ENCODE data around the gene PEPD. TPM values are rescaled to one million over a fixed set of nuclear protein-coding genes. Genes with fewer than 3 reads are reported as not detected.

PEPD gene
- total RNA-seq, 1 donor: 87.9 TPM

DNA sequence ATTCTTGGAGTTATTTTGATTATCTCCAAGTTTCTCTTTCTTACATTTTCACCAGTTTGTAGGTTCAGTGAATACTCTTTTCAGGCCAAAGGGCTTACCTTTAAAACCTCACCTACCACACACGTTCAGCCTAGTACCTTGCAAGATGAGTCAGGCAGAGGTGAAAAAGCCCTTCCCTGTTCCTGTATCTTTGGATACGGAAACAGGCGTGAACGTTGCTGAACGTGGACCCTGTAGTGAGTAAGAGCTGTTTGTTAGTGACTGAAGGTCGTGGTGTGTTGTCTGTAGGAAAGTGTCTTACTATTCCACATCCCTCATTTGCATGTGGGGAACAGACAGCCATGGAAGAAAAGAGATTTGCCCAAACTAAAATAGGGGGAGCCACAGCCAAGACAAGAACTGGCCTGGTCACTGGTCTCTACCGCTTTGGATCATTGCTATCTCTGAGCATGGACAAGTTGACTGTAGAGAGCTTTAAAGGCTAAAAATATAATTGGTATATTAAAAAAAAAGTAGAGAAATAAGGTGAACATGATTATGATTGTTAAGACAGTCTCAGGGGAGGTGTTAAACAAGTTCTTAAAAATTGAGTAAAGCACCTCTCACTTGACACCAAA, 144.5 kb downstream of the PEPD start:
- Histone ChIP-seq H3K27ac (ENCODE audit: low read depth, low read length) (peak overlapping the region; percentile 50), H3K4me1 (ENCODE audit: insufficient read depth, low read length) (peaks cover 28% of the 10 kb centered on the region), H3K36me3 (ENCODE audit: insufficient read depth, low read length) (peaks cover 11% of the 10 kb centered on the region), H3K4me2 (ENCODE audit: insufficient read depth, low read length) (no peak overlapping the region), H3K79me2 (ENCODE audit: insufficient read depth, low read length) (peaks cover 85% of the 10 kb centered on the region), H3K4me3 (ENCODE audit: insufficient read depth, low read length) (no peak overlapping the region), H2AFZ (ENCODE audit: low read length) (no peak overlapping the region), H3K27me3 (ENCODE audit: insufficient read depth, low read length) (no peaks in the 10 kb centered on the region), H4K20me1 (ENCODE audit: insufficient read depth, low read length) (peaks cover 61% of the 10 kb centered on the region), H3K9me3 (ENCODE audit: low read depth, low read length) (no peaks in the 10 kb centered on the region)
- TF ChIP-seq, protein P1, sequence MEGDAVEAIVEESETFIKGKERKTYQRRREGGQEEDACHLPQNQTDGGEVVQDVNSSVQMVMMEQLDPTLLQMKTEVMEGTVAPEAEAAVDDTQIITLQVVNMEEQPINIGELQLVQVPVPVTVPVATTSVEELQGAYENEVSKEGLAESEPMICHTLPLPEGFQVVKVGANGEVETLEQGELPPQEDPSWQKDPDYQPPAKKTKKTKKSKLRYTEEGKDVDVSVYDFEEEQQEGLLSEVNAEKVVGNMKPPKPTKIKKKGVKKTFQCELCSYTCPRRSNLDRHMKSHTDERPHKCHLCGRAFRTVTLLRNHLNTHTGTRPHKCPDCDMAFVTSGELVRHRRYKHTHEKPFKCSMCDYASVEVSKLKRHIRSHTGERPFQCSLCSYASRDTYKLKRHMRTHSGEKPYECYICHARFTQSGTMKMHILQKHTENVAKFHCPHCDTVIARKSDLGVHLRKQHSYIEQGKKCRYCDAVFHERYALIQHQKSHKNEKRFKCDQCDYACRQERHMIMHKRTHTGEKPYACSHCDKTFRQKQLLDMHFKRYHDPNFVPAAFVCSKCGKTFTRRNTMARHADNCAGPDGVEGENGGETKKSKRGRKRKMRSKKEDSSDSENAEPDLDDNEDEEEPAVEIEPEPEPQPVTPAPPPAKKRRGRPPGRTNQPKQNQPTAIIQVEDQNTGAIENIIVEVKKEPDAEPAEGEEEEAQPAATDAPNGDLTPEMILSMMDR (IDR thresholded peaks at IDR 0.05; ENCODE audit: extremely low read depth, low read depth, low read length): no peak
- peak; percentile 42 for DNase-seq (ENCODE audit: insufficient read length, low spot score, missing footprints)

DNA sequence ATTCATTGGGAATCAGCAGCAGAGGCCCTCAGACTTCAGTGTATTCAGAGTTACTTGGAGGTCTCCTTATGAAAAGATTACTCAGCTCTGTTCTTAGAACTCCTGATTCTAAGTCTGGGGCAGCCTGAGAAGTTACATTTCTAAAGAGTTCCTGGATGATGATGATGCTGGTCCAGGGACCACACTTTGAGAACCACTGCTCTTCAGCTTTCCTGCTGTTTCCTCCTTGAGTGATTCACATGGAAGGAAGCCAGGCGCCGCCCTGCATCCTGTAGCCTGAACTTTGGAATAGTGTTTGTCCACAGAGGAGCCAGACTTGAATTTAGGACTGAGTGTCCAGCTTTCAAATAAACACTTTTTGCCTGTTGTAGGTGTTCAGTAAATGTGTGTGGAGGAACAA, 145.2 kb downstream of the PEPD start:
- Histone ChIP-seq H2AFZ (ENCODE audit: low read length) (no peak overlapping the region), H3K4me2 (ENCODE audit: insufficient read depth, low read length) (peak overlapping the region; percentile 17), H3K4me3 (ENCODE audit: insufficient read depth, low read length) (no peak overlapping the region), H3K27me3 (ENCODE audit: insufficient read depth, low read length) (no peaks in the 10 kb centered on the region), H3K36me3 (ENCODE audit: insufficient read depth, low read length) (peaks cover 8% of the 10 kb centered on the region), H3K79me2 (ENCODE audit: insufficient read depth, low read length) (peaks cover 78% of the 10 kb centered on the region), H4K20me1 (ENCODE audit: insufficient read depth, low read length) (peaks cover 61% of the 10 kb centered on the region), H3K27ac (ENCODE audit: low read depth, low read length) (peak overlapping the region; percentile 50), H3K4me1 (ENCODE audit: insufficient read depth, low read length) (peaks cover 28% of the 10 kb centered on the region), H3K9me3 (ENCODE audit: low read depth, low read length) (no peaks in the 10 kb centered on the region)
- TF ChIP-seq, protein P1 (IDR thresholded peaks at IDR 0.05; ENCODE audit: extremely low read depth, low read depth, low read length): no peak
- DNase-seq (ENCODE audit: insufficient read length, low spot score, missing footprints): peak; percentile 89

DNA sequence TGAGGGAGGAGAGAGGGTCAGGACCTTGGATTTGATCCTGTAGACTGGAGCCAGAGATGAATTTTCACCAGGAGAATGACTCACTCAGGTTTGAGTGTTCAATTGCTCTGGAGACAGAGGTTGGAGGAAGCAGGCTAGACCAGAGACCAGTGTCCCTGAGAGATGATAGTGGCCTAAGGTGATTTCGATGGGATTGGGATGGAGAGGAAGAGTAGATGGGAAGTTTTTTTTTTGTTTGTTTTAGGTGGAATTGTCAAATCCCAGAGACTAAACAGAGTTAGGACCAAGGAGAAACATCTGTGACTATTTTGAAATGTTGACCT, 145.8 kb downstream of the PEPD start:
- Histone ChIP-seq H3K4me1 (ENCODE audit: insufficient read depth, low read length) (peaks cover 28% of the 10 kb centered on the region), H3K4me3 (ENCODE audit: insufficient read depth, low read length) (no peak overlapping the region), H3K4me2 (ENCODE audit: insufficient read depth, low read length) (peak overlapping the region; percentile 79)

DNA sequence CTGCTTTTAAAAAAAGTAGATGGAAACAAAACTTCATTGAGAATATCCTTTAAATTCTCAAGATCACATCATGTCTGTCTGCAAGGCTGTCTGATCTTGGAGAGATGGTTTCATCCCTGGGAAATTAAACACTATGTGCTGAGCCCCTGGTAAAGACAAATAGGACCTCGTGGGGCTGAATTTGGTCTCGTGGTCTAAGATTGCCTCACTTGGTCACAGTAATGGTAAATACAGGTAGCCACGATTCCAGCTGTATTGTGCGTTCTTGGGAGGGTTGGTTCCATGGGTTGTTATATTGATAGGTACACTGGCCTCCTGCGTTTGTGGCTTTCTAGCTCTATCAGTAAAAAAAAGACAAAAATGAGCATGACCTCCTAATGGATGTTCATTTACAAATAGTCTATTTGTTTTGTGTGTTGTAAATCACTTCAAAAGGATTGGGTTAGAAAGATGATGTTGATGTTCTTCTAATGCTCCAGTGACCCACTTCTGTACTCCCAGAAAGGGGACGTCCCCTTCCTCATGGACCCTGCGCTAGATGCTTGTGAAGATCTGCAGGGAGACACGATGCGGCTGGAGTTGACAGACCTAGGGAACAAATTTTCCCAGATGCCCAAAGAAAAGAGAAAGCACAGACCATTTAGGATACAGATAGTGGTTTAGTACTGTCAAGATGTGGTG, 146.3 kb downstream of the PEPD start:
- Histone ChIP-seq H3K4me2 (ENCODE audit: insufficient read depth, low read length) (peak overlapping the region; percentile 79), H3K4me1 (ENCODE audit: insufficient read depth, low read length) (peaks cover 28% of the 10 kb centered on the region), H4K20me1 (ENCODE audit: insufficient read depth, low read length) (peaks cover 60% of the 10 kb centered on the region), H3K79me2 (ENCODE audit: insufficient read depth, low read length) (peaks cover 67% of the 10 kb centered on the region), H3K27me3 (ENCODE audit: insufficient read depth, low read length) (no peaks in the 10 kb centered on the region), H2AFZ (ENCODE audit: low read length) (no peak overlapping the region), H3K27ac (ENCODE audit: low read depth, low read length) (no peak overlapping the region), H3K36me3 (ENCODE audit: insufficient read depth, low read length) (peaks cover 8% of the 10 kb centered on the region), H3K4me3 (ENCODE audit: insufficient read depth, low read length) (peak overlapping the region; percentile 88), H3K9me3 (ENCODE audit: low read depth, low read length) (no peaks in the 10 kb centered on the region)
- DNase-seq (ENCODE audit: insufficient read length, low spot score, missing footprints): peak; percentile 66
- TF ChIP-seq, protein P1 (IDR thresholded peaks at IDR 0.05; ENCODE audit: extremely low read depth, low read depth, low read length): no peak

More for the DNA sequence above, 145.8 kb downstream of the PEPD start:
- Histone ChIP-seq H4K20me1 (ENCODE audit: insufficient read depth, low read length) (peaks cover 61% of the 10 kb centered on the region), H3K27me3 (ENCODE audit: insufficient read depth, low read length) (no peaks in the 10 kb centered on the region), H3K9me3 (ENCODE audit: low read depth, low read length) (no peaks in the 10 kb centered on the region), H2AFZ (ENCODE audit: low read length) (no peak overlapping the region), H3K36me3 (ENCODE audit: insufficient read depth, low read length) (peaks cover 8% of the 10 kb centered on the region), H3K27ac (ENCODE audit: low read depth, low read length) (peak overlapping the region; percentile 50), H3K79me2 (ENCODE audit: insufficient read depth, low read length) (peaks cover 72% of the 10 kb centered on the region)
- DNase-seq (ENCODE audit: insufficient read length, low spot score, missing footprints): peak; percentile 68
- TF ChIP-seq, protein P1 (IDR thresholded peaks at IDR 0.05; ENCODE audit: extremely low read depth, low read depth, low read length): no peak

Measured in osteoblast (primary cell).